ENCODE results near the gene KRTAP5-1.

DNA sequence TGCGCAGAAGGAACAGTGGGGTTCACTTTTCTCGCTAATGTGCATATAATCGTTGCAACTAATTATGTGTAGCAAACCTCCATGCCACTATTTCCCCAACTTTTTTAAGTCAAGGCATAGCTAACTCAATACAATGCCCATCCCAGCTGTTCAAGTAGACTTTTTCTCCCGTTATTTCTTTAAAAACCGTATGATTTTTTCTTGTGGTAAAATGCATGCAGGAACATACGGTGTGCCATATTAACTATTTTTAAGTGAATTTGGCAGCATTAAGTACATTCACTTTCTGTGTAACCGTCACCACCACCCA, 10.2 kb downstream of the KRTAP5-1 start:
- TF ChIP-seq ISL1 (CRISPR knock-in tag; IDR thresholded peaks at IDR 0.05) (no peak), ZFP30 (CRISPR knock-in tag; IDR thresholded peaks at IDR 0.05) (no peak), RARB (CRISPR knock-in tag; IDR thresholded peaks at IDR 0.05) (no peak), ZNF565 (CRISPR knock-in tag; conservative IDR thresholded peaks at IDR 0.05; ENCODE audit: low read depth) (no peak), CREB5 (CRISPR knock-in tag; IDR thresholded peaks at IDR 0.05; ENCODE audit: low read depth) (no peak)
